Osteoblast (primary cell): ENCODE measurements around the gene YKT6. TPM values are rescaled to one million over a fixed set of nuclear protein-coding genes. Genes with fewer than 3 reads are reported as not detected.
A peak's percentile ranks its signal among the peaks of the same experiment; 100 is the strongest.

ENCODE experiments used
- DNase-seq: peaks from one replicate; pipeline ENCODE4 v3.0.0; 2011; ENCODE audit warnings: low spot score, mixed read lengths; ENCODE audit not compliant: insufficient read length; ENCODE audit errors: missing footprints
- H2AFZ ChIP-seq: 2 replicates; pipeline ENCODE4 v1.6.0; 2011; ENCODE audit warnings: mild to moderate bottlenecking, low read length
- H3K27ac ChIP-seq: 2 replicates; pipeline ENCODE4 v1.5.1; 2011; ENCODE audit warnings: mild to moderate bottlenecking, low read depth, low read length, moderate library complexity
- H3K27me3 ChIP-seq: 2 replicates; pipeline ENCODE4 v1.6.0; 2012; ENCODE audit warnings: mild to moderate bottlenecking, control low read depth, inconsistent platforms, low read length, moderate library complexity; ENCODE audit not compliant: insufficient read depth
- H3K36me3 ChIP-seq: 2 replicates; pipeline ENCODE4 v1.5.1; 2011; ENCODE audit warnings: mild to moderate bottlenecking, low read length, control low read depth, moderate library complexity; ENCODE audit not compliant: insufficient read depth
- H3K4me1 ChIP-seq: 2 replicates; pipeline ENCODE4 v1.5.1; 2011; ENCODE audit warnings: mild to moderate bottlenecking, low read length, control low read depth, moderate library complexity; ENCODE audit not compliant: insufficient read depth
- H3K4me2 ChIP-seq: 2 replicates; pipeline ENCODE4 v1.6.0; 2011; ENCODE audit warnings: mild to moderate bottlenecking, low read length; ENCODE audit not compliant: insufficient read depth
- H3K4me3 ChIP-seq: fragments of 200-600 bp; sonication (generic); 3 replicates; pipeline ENCODE4 v1.5.1; 2012; ENCODE audit warnings: mild to moderate bottlenecking, low read length, inconsistent platforms; ENCODE audit not compliant: insufficient read depth
- H3K79me2 ChIP-seq: 2 replicates; pipeline ENCODE4 v1.6.0; 2012; ENCODE audit warnings: mild to moderate bottlenecking, low read length, control low read depth, inconsistent platforms; ENCODE audit not compliant: insufficient read depth
- H3K9me3 ChIP-seq: 2 replicates; pipeline ENCODE4 v1.5.1; 2011; ENCODE audit warnings: low read depth, low read length, control low read depth
- H4K20me1 ChIP-seq: 2 replicates; pipeline ENCODE4 v1.6.0; 2012; ENCODE audit warnings: mild to moderate bottlenecking, low read length, control low read depth; ENCODE audit not compliant: insufficient read depth
- CTCF ChIP-seq: IDR thresholded peaks from 2 replicates; pipeline ENCODE4 v1.5.1; 2011; ENCODE audit warnings: mild to moderate bottlenecking, low read depth, low read length, moderate library complexity; ENCODE audit errors: extremely low read depth
- total RNA-seq: library from RNA; depleted of rRNA; stranded (reverse); fragments of >200 nt; gene quantifications from 2 replicates; pipeline ENCODE4 v1.2.3, GENCODE V29; 2012

Gene YKT6
- total RNA-seq, 1 donor: 90.1 TPM

DNA sequence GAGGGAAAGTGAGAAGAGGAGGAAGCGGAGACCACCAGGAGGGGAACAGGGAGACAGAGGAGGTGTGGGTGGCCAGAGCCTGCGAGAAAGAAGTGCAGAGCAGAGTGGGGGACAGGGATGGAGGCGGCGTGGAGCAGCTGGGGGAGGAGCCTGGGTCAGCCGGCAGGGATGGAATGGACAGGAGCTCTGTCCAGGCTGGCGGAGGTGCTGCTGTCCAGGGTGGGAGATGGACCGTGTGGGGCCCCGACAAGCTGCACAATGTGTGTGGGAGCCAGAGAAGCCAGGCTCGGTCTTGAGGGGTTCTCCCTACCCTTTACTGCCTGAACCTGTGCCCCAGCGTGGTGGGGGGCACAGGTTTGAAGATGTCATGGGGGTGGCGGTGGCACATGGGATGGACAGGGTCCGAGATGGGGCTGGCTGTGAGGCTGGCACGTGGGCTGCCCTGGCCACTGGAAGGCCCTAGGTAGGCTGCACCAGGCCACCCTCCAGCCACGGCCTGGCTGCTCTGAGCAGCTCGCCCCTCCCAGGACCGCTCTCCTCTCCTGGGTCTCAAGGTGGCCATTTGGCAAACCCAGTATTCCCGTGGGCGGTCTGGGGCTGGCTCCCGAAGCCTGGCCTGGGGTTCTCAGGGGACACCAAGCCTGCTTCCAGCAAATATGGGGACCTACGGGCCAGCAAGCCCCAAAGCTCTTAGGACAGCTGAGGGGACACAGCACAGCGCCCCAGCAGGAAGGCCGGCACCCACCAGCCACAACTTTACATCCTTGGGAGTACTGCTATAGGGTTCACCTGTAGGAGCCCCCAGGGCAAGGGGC, 32.3 kb downstream of the YKT6 start:
- Histone ChIP-seq H2AFZ (no peak overlapping the region), H3K27ac (no peak overlapping the region), H3K36me3 (no peaks in the 10 kb centered on the region), H3K4me3 (no peak overlapping the region), H4K20me1 (no peaks in the 10 kb centered on the region), H3K4me1 (no peaks in the 10 kb centered on the region), H3K79me2 (no peaks in the 10 kb centered on the region), H3K4me2 (no peak overlapping the region), H3K9me3 (no peaks in the 10 kb centered on the region), H3K27me3 (no peaks in the 10 kb centered on the region)
- peak; percentile 88 for DNase-seq
- no peak for TF ChIP-seq CTCF

- no peak overlapping the region for H2AFZ ChIP-seq
- H3K27ac ChIP-seq: no peak overlapping the region
- no peaks in the 10 kb centered on the region for H3K79me2 ChIP-seq
- H4K20me1 ChIP-seq: no peaks in the 10 kb centered on the region
- no peaks in the 10 kb centered on the region for H3K36me3 ChIP-seq
- DNase-seq: no peak
- no peaks in the 10 kb centered on the region for H3K9me3 ChIP-seq
- no peaks in the 10 kb centered on the region for H3K27me3 ChIP-seq
- TF ChIP-seq CTCF: no peak
- H3K4me3 ChIP-seq: no peak overlapping the region
- no peak overlapping the region for H3K4me2 ChIP-seq
- no peaks in the 10 kb centered on the region for H3K4me1 ChIP-seq
Measured at GRCh38 chr7:44235066-44235465, 34.3 kb downstream of the YKT6 start.

GRCh38 chr7:44235582-44236332, 35.0 kb downstream of the YKT6 start:
- Histone ChIP-seq H3K9me3 (no peaks in the 10 kb centered on the region), H3K27ac (no peak overlapping the region), H3K4me3 (no peak overlapping the region), H3K36me3 (no peaks in the 10 kb centered on the region), H3K27me3 (no peaks in the 10 kb centered on the region), H2AFZ (no peak overlapping the region), H3K4me2 (no peak overlapping the region), H4K20me1 (no peaks in the 10 kb centered on the region), H3K79me2 (no peaks in the 10 kb centered on the region), H3K4me1 (no peaks in the 10 kb centered on the region)
- no peak for TF ChIP-seq CTCF
- no peak for DNase-seq

- H4K20me1 ChIP-seq: no peaks in the 10 kb centered on the region
- H3K4me3 ChIP-seq: no peak overlapping the region
- no peak overlapping the region for H3K27ac ChIP-seq
- H3K79me2 ChIP-seq: no peaks in the 10 kb centered on the region
- H3K27me3 ChIP-seq: no peaks in the 10 kb centered on the region
- H3K36me3 ChIP-seq: no peaks in the 10 kb centered on the region
- no peaks in the 10 kb centered on the region for H3K4me1 ChIP-seq
- no peak for TF ChIP-seq CTCF
- no peaks in the 10 kb centered on the region for H3K9me3 ChIP-seq
- no peak overlapping the region for H3K4me2 ChIP-seq
- no peak for DNase-seq
- no peak overlapping the region for H2AFZ ChIP-seq
Measured at GRCh38 chr7:44236333-44236728, 35.6 kb downstream of the YKT6 start.
